CD8-positive, alpha-beta memory T cell (primary cell): Measurements from ENCODE around the gene UBTD1. TPM values are rescaled to one million over a fixed set of nuclear protein-coding genes. Genes with fewer than 3 reads are reported as not detected.

Experiments
- CTCF ChIA-PET: fragments of 350-600 bp; sonication (Branson Sonifier 250); formaldehyde crosslinking; loops from one replicate; lab custom pipeline; 2021; ENCODE audit warnings: antibody characterized with exemption; lab: Charles Lee
- POLR2A ChIA-PET: fragments of 350-600 bp; sonication (Branson Sonifier 250); formaldehyde crosslinking; loops from one replicate; lab custom pipeline; 2021; ENCODE audit warnings: antibody characterized with exemption; lab: Charles Lee
- DNase-seq, 5 donors: peaks; one replicate each; pipeline versions ENCODE4 v3.0.0 to v3.0.0-alpha.2; 2020 to 2022; ENCODE audit warnings: mixed read lengths in 1 of 5
- H3K27ac ChIP-seq: one replicate; pipeline ENCODE4 v1.7.0; 2013; ENCODE audit warnings: low read depth, mild to moderate bottlenecking, low read length, moderate library complexity
- H3K27me3 ChIP-seq: 2 replicates; pipeline ENCODE4 v1.7.0; 2013; ENCODE audit warnings: low read length, mild to moderate bottlenecking; ENCODE audit not compliant: insufficient read depth, poor library complexity, severe bottlenecking
- H3K36me3 ChIP-seq: 2 replicates; pipeline ENCODE4 v1.7.0; 2013; ENCODE audit warnings: mild to moderate bottlenecking, low read length, moderate library complexity; ENCODE audit not compliant: insufficient read depth
- H3K4me1 ChIP-seq: 2 replicates; pipeline ENCODE4 v1.7.0; 2013; ENCODE audit warnings: mild to moderate bottlenecking, low read length, moderate library complexity; ENCODE audit not compliant: insufficient read depth
- H3K4me3 ChIP-seq: 2 replicates; pipeline ENCODE4 v1.7.0; 2013; ENCODE audit warnings: mild to moderate bottlenecking, low read length
- H3K9me3 ChIP-seq: 2 replicates; pipeline ENCODE4 v1.7.0; 2013; ENCODE audit warnings: mild to moderate bottlenecking, low read length
- H3K27ac Mint-ChIP-seq, 8 donors: one replicate each; pipeline ENCODE4 v1.8.0; 2020 to 2021; ENCODE audit warnings: mixed read lengths in 8 of 8, mild to moderate bottlenecking in 6 of 8, inconsistent platforms in 3 of 8, moderate library complexity in 3 of 8
- H3K27me3 Mint-ChIP-seq, 2 donors: one replicate each; pipeline ENCODE4 v1.8.0; 2020 to 2021; ENCODE audit warnings: mixed read lengths in 2 of 2, mild to moderate bottlenecking in 1 of 2, moderate library complexity in 1 of 2
- H3K36me3 Mint-ChIP-seq, 3 donors: one replicate each; pipeline ENCODE4 v1.8.0; 2020 to 2021; ENCODE audit warnings: mixed read lengths in 3 of 3, inconsistent platforms in 1 of 3, mild to moderate bottlenecking in 1 of 3
- H3K4me1 Mint-ChIP-seq, 3 donors: one replicate each; pipeline ENCODE4 v1.8.0; 2020 to 2021; ENCODE audit warnings: mixed read lengths in 3 of 3, inconsistent platforms in 1 of 3, mild to moderate bottlenecking in 1 of 3
- H3K4me3 Mint-ChIP-seq, 7 donors: one replicate each; pipeline ENCODE4 v1.8.0; 2020 to 2021; ENCODE audit warnings: mixed read lengths in 7 of 7, mild to moderate bottlenecking in 6 of 7, moderate library complexity in 4 of 7, inconsistent platforms in 2 of 7
- H3K9me3 Mint-ChIP-seq, 5 donors: one replicate each; pipeline ENCODE4 v1.8.0; 2020 to 2022; ENCODE audit warnings: mixed read lengths in 5 of 5, mild to moderate bottlenecking in 3 of 5, moderate library complexity in 2 of 5, inconsistent platforms in 1 of 5
- polyA plus RNA-seq: library from polyadenylated mRNA; unstranded; fragments of 300-500 nt; fragmentation: Illumina TruSeq; gene quantifications from one replicate; pipeline ENCODE4 v1.2.3, GENCODE V29; 2021
- total RNA-seq, 2 experiments: library from RNA; stranded (reverse); gene quantifications; one replicate each; pipeline ENCODE4 v1.2.3, GENCODE V29; 2021

The UBTD1 gene
- total and polyA plus RNA-seq, 3 experiments from 2014 or later: 1.9 to 2.6 (median 2.0) TPM

DNA sequence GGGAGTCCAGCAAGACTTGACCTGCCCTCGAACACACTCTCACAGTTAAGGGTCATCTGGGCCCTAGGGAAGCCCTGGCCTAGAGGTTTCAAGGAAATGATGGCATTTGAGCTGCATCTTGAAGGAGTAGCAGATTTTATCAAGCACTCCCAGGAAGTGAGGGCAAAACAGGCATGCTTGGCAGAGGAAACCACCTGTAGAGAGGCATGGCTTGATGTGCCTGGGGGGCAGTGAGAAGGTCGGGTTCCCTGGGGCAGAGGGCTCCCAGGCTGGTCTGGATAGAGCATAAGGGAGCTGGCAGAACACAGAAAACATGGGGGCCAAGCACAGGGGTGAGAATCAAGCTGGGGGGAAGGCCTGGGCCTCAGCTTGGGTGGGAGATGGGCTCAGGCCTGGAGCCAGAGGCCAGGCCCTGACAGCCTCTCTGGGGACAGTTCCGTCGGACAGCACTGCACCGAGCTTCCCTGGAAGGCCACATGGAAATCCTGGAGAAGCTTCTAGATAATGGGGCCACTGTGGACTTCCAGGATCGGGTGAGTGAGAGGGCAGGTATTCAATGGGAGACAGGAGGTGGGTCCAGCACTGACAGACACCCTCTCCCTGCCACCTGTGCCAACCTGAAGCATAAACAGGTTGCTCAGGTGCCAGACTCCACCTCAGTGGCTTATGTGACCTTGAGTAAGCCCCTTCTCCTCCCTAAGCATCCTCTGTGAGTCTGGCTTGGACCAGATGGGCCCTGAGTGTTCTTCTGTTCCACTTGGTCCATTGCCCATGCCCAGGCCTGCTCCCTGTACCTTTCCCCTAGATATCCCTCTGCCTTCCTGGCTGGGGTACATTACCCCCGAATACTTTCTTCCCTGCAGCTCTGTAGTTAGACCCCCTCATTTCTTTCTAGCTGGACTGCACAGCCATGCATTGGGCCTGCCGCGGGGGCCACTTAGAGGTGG is 82.0 kb downstream of the UBTD1 start:
- no peaks in the 10 kb centered on the region for H3K4me1 Mint-ChIP-seq
- peaks cover 0 to 5% of the 10 kb centered on the region in 2 donors for H3K27me3 Mint-ChIP-seq
- H3K36me3 Mint-ChIP-seq: no peaks in the 10 kb centered on the region
- H3K27me3 ChIP-seq: no peaks in the 10 kb centered on the region
- no peak overlapping the region for H3K4me3 Mint-ChIP-seq
- no peaks in the 10 kb centered on the region for H3K9me3 ChIP-seq
- no peak overlapping the region for H3K27ac ChIP-seq
- H3K4me3 ChIP-seq: no peak overlapping the region
- POLR2A ChIA-PET: no interaction called here
- no peak overlapping the region for H3K27ac Mint-ChIP-seq
- no peak for DNase-seq
- CTCF ChIA-PET: interaction anchor here (2.0 kb wide), 1 partner anchor 8 kb away, joined by 7 read pairs; the partner anchor contains the start of gene ANKRD2
- no peaks in the 10 kb centered on the region for H3K36me3 ChIP-seq
- H3K4me1 ChIP-seq: no peaks in the 10 kb centered on the region
- H3K9me3 Mint-ChIP-seq: no peaks in the 10 kb centered on the region

GRCh38 chr10:97582169-97582568 is 83.4 kb downstream of the UBTD1 start:
- H3K9me3 Mint-ChIP-seq: no peaks in the 10 kb centered on the region
- no peaks in the 10 kb centered on the region for H3K36me3 Mint-ChIP-seq
- peaks cover 0 to 5% of the 10 kb centered on the region in 2 donors for H3K27me3 Mint-ChIP-seq
- no peak overlapping the region for H3K4me3 ChIP-seq
- no peaks in the 10 kb centered on the region for H3K27me3 ChIP-seq
- ChIA-PET POLR2A (no interaction called here), CTCF (no interaction called here)
- DNase-seq: no peak
- H3K4me1 Mint-ChIP-seq: no peaks in the 10 kb centered on the region
- no peak overlapping the region for H3K27ac ChIP-seq
- no peaks in the 10 kb centered on the region for H3K36me3 ChIP-seq
- no peaks in the 10 kb centered on the region for H3K9me3 ChIP-seq
- no peak overlapping the region for H3K4me3 Mint-ChIP-seq
- no peaks in the 10 kb centered on the region for H3K4me1 ChIP-seq
- no peak overlapping the region for H3K27ac Mint-ChIP-seq

GRCh38 chr10:97583476-97583875 is 84.8 kb downstream of the UBTD1 start:
- no peak overlapping the region for H3K4me3 Mint-ChIP-seq
- peaks cover 0 to 5% of the 10 kb centered on the region in 2 donors for H3K27me3 Mint-ChIP-seq
- Histone ChIP-seq H3K27ac (no peak overlapping the region), H3K9me3 (no peaks in the 10 kb centered on the region), H3K36me3 (no peaks in the 10 kb centered on the region), H3K4me3 (no peak overlapping the region), H3K27me3 (no peaks in the 10 kb centered on the region), H3K4me1 (no peaks in the 10 kb centered on the region)
- no peak for DNase-seq
- H3K36me3 Mint-ChIP-seq: no peaks in the 10 kb centered on the region
- ChIA-PET CTCF (interaction anchor here (1.2 kb wide), 1 partner anchor 11 kb away, joined by 6 read pairs; the partner anchor contains the start of gene ANKRD2), POLR2A (no interaction called here)
- no peaks in the 10 kb centered on the region for H3K9me3 Mint-ChIP-seq
- peak overlapping the region in 1 of 8 donors; percentile 78 for H3K27ac Mint-ChIP-seq
- H3K4me1 Mint-ChIP-seq: no peaks in the 10 kb centered on the region

DNA sequence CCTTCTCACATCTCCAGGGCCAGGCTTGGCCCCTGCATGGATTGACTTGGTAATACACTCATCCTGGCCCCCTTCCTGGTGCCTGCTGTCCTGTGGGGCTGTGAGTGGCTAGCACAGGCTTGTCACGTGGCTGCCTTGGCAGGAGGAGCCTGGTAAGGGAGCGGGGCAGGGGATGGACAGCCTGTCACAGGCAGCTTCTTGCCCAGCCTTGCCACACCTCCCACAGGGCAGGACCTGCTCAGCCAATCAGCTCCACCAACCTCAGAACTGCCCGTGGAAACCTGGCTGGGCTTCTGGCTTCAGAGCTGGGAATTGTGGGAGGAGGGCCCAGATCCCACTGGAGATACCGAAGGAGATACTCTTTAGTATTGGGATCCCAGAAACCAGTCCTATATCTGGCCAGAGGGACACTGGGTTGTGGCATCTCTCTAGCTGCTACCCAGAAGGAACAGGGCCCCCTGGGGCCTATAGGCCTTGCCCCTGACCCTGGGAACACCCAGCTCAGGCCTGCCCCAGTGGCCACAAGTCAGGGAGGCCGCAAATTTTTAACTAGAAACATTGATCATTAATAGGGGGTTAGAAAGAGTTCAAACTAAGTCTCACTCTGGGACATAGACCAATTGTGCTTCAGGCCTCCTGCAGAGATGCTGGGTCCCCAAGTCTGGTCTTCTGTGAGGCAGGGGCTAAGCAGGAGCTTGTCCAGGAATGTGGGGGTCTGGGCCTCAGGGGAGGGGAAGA is 85.5 kb downstream of the UBTD1 start, which contains the start of gene HOGA1:
Gene HOGA1 (plus strand): TSS at position 330 of the 738 bp plus-strand sequence. CDS start 315 bp downstream, at position 645.
- no peak within 1 kb of the TSS for H3K4me3 Mint-ChIP-seq
- ChIA-PET POLR2A (interaction anchor here (1.1 kb wide), 1 partner anchor 8 kb away, joined by 3 read pairs; no protein-coding TSS in a partner anchor), CTCF (interaction anchor here (1.2 kb wide), 1 partner anchor 12 kb away, joined by 6 read pairs; the partner anchor contains the start of gene ANKRD2)
- H3K4me1 Mint-ChIP-seq: no peaks in the 10 kb centered on the region
- no peak for DNase-seq
- no peaks in the 10 kb centered on the region for H3K27me3 ChIP-seq
- H3K27me3 Mint-ChIP-seq: no peaks in the 10 kb centered on the region
- no peaks in the 10 kb centered on the region for H3K9me3 Mint-ChIP-seq
- H3K9me3 ChIP-seq: no peaks in the 10 kb centered on the region
- no peaks in the 10 kb centered on the region for H3K36me3 ChIP-seq
- H3K27ac Mint-ChIP-seq: peak within 1 kb of the TSS in 3 of 8 donors; percentile 60 to 78 (median 61)
- no peaks in the 10 kb centered on the region for H3K36me3 Mint-ChIP-seq
- no peaks in the 10 kb centered on the region for H3K4me1 ChIP-seq
- no peak within 1 kb of the TSS for H3K27ac ChIP-seq
- no peak within 1 kb of the TSS for H3K4me3 ChIP-seq

DNA sequence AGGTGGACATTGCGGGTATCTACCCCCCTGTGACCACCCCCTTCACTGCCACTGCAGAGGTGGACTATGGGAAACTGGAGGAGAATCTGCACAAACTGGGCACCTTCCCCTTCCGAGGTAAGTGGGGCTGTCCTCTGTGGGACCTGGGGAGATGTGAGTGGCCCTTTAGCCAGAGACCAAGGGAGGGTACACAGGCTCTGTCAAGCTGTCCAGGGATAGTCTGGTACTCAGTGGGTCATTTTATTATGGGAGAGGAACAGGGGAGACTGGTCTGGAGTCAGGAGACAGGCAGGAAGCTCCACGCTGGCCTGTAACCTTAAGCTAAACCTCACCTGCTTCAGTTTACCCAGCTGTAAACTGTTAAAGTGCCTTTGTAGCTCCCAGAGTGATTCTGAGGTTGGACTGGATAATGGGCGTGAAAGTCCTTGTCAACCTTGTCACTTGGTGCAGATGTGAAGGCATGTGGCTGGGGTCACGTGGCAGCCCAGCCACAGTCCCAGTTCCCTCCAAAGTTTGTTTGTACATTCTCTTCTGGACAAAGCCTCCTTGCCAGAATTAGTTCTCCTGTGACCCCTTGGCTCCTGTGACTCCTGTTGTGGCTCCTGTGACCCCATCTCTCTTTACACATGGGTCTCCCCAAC is 86.2 kb downstream of the UBTD1 start:
- no peak overlapping the region for H3K4me3 ChIP-seq
- no peak for DNase-seq
- ChIA-PET CTCF (interaction anchor here (1.2 to 1.5 kb wide), 2 partner anchors 13 kb away, joined by 3 to 6 read pairs; partner anchors contain the start of gene ANKRD2), POLR2A (interaction anchor here (1.1 kb wide), 1 partner anchor 9 kb away, joined by 3 read pairs; no protein-coding TSS in a partner anchor)
- H3K4me1 Mint-ChIP-seq: no peaks in the 10 kb centered on the region
- no peaks in the 10 kb centered on the region for H3K4me1 ChIP-seq
- H3K27ac Mint-ChIP-seq: peak overlapping the region in 2 of 8 donors; percentile 60 to 61
- no peaks in the 10 kb centered on the region for H3K36me3 ChIP-seq
- no peaks in the 10 kb centered on the region for H3K9me3 ChIP-seq
- no peaks in the 10 kb centered on the region for H3K36me3 Mint-ChIP-seq
- no peaks in the 10 kb centered on the region for H3K27me3 ChIP-seq
- H3K4me3 Mint-ChIP-seq: no peak overlapping the region
- no peaks in the 10 kb centered on the region for H3K27me3 Mint-ChIP-seq
- no peak overlapping the region for H3K27ac ChIP-seq
- no peaks in the 10 kb centered on the region for H3K9me3 Mint-ChIP-seq

GRCh38 chr10:97585439-97585811 is 86.7 kb downstream of the UBTD1 start:
- Histone ChIP-seq H3K9me3 (no peaks in the 10 kb centered on the region), H3K4me3 (no peak overlapping the region), H3K27me3 (no peaks in the 10 kb centered on the region), H3K4me1 (no peaks in the 10 kb centered on the region), H3K36me3 (no peaks in the 10 kb centered on the region), H3K27ac (no peak overlapping the region)
- Mint-ChIP-seq H3K4me3 (no peak overlapping the region), H3K27me3 (no peaks in the 10 kb centered on the region), H3K4me1 (peaks cover 0 to 3% (median 0%) of the 10 kb centered on the region in 3 donors), H3K9me3 (no peaks in the 10 kb centered on the region), H3K36me3 (no peaks in the 10 kb centered on the region), H3K27ac (peak overlapping the region in 1 of 8 donors; percentile 37)
- DNase-seq: no peak
- CTCF ChIA-PET: interaction anchor here (1.5 kb wide), 1 partner anchor 14 kb away, joined by 3 read pairs; no protein-coding TSS in a partner anchor
- POLR2A ChIA-PET: interaction anchor here (1.1 kb wide), 1 partner anchor 9 kb away, joined by 3 read pairs; no protein-coding TSS in a partner anchor

GRCh38 chr10:97587183-97587582 is 88.5 kb downstream of the UBTD1 start:
- H3K4me1 ChIP-seq: no peaks in the 10 kb centered on the region
- no peaks in the 10 kb centered on the region for H3K9me3 ChIP-seq
- Mint-ChIP-seq H3K4me1 (peaks cover 0 to 5% (median 2%) of the 10 kb centered on the region in 3 donors), H3K27me3 (peaks cover 0 to 3% of the 10 kb centered on the region in 2 donors), H3K36me3 (no peaks in the 10 kb centered on the region), H3K9me3 (no peaks in the 10 kb centered on the region), H3K27ac (peak overlapping the region in 1 of 8 donors; percentile 63), H3K4me3 (no peak overlapping the region)
- no peak for DNase-seq
- H3K4me3 ChIP-seq: no peak overlapping the region
- no peaks in the 10 kb centered on the region for H3K27me3 ChIP-seq
- H3K36me3 ChIP-seq: no peaks in the 10 kb centered on the region
- ChIA-PET POLR2A (no interaction called here), CTCF (no interaction called here)
- no peak overlapping the region for H3K27ac ChIP-seq
